Stimulated activated CD4-positive, alpha-beta T cell treated with anti-CD3 and anti-CD28 coated beads, Interleukin-12 subunit alpha, Interleukin-12 subunit beta, amount 100 ng/mL, for 4 hours (primary cell): Measurements from ENCODE around the gene MICALL2.
"Not testable (repeated sequence)": the region's sequence is repeated elsewhere in the genome, so short reads cannot be mapped to it uniquely, and the experiment has no call there.

Source experiments
- DNase-seq: peaks from one replicate; pipeline ENCODE4 v3.0.0-alpha.2; 2020

Gene MICALL2

DNA sequence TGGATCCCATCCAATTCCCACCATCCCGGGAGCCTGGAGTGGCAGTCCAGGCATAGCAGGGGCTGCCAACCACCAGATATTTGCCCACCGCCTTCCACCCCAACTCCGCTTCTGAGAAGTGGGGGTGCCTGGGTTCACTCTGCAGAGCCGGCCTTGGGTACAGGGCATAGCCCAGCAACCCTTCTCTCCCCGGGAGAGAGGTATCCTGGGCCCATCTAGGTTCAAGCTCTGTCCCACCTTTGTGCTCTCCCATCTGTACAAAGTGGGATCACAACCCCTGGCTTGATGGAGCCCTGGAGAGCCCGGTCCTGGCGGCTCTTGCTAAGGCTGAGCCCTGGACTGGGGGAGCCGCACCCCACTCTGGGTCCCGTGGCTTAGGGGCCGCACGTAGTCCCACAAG, 12.2 kb downstream of the MICALL2 start:
- no peak for DNase-seq

DNA sequence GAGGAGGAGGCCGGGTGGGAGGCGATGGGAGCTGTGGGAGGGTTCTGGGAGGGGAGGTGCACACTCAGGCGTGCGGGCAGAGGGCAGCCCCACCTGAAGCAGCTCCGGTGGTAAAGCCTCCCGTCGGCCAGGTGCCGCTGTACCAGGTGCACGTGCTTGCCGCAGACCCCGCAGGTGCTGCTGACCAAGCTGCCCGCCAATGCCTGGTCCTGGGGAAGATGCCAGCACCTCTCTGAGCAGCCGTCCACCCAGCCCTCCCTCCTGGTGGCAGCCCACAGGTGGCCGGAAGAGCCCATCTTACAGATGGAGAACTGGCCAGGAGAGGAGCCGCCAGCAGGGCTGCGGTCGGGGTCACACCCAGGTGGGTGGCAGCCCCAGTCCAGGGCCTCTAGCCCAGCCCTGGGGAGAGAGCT, 12.6 kb downstream of the MICALL2 start:
- no peak for DNase-seq

DNA sequence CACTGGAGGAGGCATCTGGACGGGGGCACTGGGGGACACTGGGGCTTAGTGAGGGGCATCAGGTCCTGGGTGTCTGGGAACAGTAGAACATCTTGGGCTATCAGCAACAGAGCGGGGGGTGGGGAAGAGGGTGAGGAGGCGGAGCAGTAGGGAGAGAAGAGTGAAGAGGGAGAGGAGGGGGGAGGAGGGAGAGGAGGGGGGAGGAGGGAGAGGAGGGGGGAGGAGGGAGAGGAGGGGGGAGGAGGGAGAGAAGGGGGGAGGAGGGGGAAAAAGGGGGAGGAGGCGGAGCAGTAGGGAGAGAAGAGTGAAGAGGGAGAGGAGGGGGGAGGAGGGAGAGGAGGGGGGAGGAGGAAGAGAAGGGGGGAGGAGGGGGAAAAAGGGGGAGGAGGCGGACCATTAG, 13.2 kb downstream of the MICALL2 start:
- DNase-seq: not testable (repeated sequence)

DNA sequence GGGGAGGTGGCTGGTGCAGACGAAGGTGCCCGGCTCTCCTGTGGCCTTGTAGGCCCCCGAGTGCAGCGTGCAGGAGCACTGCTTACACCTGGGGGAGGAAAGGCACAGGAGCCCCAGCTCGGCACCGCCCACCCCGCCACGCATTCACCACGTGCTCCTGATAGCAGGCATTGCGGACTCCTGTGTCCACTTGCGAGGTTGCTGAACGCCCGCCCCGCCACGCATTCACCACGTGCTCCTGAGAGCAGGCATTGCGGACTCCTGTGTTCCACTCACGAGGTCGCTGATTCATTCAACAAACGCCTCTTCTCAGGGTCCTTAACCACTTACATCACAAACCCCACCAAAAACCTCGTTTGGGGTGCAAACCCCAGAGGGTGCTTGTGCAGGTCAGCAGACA, 13.9 kb downstream of the MICALL2 start:
- no peak for DNase-seq

DNA sequence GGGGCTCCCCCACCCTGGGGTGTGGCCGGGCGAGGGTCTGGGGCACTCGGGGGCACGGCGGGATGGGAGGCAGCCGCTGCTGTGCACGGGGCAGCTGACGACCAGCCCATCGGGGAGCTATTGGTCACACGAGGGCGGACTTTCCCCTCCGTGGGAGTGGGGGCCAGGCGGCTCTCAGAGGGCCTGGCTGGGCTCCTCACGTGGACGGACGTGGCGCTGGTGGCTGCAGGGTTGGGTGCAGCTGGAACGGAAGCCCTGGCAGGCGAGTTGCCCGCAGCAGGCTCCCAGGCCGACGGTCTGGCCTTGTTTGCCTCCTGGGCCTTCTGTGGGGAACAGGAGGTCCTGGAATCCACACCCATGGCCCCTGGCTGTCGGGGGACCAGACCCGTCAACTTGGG, 14.3 kb downstream of the MICALL2 start:
- DNase-seq: no peak

DNA sequence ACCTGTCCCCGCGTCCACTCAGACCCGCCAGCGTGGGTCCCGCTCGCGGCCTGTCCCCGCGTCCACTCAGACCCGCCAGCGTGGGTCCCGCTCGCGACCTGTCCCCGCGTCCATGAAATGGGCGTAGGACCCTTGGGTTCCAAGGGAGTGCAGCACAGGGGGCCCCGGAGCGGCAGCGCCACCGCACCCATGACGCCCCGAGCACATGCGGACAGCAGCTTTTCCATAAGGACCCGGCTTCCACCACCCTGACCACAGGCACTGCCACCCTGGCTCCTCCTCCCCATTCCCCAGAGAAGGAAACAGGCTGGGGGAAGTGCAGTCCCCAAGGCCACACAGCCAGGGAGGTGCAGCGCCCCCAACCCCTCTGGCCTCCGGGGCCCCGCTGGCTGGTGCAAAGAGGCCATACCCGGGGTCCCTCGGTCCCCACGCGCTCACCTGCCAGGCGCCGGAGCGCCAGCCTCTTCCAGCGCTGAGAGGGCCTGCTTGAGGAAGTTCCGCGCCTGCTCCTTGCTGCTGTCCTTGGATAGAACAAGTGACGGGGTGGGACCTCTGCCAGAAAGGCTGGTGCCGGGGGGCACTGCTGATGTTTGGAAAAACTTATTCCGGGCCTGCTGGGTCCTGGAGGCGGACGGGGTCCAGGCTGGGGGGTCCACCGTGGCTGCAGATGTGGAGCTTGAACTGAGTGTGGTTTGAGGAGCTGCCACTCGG, 14.9 kb downstream of the MICALL2 start:
- no peak for DNase-seq

DNA sequence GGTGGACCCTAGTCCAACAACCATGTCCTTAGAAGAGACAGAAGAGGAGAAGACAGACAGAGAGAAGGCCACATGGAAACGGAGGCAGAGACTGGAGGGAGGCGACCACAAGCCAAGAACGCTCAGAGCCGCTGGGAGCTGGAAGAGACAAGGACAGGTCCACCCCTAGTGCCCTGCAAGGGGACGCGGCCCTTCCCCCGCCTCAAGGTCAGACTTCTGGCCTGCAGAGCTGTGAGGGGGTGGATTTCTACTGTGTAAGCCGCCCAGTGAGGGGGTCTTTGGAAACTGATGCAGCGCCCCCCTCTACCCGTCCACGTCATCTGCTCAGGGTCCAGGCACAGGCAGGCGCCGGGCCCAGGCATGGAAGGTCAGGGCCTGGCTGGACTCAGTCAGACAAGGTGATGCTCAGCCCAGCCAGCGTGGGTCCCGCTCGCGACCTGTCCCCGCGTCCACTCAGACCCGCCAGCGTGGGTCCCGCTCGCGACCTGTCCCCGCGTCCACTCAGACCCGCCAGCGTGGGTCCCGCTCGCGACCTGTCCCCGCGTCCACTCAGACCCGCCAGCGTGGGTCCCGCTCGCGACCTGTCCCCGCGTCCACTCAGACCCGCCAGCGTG, 15.6 kb downstream of the MICALL2 start:
- DNase-seq: not testable (repeated sequence)

DNA sequence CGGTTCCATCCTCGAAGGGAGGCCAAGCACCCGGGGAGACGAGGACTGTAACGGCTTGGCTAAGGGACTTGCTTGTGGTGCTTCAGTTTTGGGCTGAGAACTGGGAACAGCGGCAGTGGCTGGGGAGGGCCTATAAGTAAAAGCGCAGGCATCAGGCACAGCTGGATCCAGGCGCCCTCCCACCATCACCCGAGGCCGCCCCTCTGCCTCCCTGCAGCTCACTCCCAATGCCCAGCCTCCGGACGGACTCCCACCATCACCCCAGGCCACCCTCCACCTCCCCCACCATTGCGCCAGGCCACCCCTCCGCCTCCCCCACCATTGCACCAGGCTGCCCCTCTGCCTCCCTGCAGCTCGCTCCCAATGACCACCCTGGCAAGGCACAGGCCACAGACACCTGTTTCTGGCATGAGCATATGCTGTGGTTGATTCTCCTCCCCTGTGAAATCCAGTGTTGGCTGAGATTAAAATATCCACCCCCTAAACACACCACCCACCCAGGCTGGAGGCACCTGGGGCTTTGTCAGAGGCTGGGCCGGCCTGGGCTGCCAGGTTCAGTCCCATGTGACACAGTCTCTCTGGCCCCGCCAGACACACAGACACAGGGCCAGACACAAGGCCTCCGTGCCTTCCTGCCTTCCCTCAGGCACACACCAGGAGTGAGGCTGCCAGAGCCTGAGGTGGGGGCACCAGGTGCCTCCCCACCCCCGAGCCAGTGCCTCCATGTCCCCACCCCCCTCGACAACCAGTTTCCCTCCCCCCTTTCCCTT, 16.7 kb downstream of the MICALL2 start:
- DNase-seq: no peak

DNA sequence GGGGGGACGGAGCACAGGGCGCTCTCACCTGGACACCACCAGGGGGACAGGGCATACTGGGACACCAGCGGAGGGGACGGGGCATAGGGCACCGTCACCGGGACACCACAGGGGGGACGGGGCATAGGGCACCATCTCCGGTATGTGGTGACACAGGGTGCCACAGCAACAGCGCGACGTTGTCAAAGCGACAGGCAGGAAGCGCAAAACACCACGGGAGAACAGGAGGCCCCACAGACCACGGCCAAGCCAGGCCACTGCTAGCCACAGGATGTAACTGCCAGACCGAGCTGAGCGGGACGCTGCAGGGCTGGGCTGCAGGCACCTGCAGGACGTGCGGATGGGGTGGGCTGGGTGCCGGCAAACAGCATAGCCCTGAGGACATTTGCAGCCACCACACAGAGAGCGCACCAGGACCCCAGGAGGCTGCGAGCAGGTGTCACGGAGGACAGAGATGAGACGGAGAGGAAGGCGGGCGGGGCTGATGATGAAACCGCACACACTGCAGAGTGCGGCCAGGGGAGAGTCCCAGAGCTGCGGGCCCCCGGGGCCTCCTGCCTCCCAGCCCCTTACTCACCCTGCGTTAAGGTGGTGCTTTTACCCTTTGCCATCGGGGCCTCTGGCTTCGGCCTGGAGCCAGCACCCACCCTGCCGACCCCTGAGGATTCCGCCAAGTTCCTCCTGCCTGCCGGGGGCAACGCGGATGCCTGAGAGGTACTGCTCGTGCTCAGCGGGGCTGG, 17.5 kb downstream of the MICALL2 start:
- DNase-seq: no peak

DNA sequence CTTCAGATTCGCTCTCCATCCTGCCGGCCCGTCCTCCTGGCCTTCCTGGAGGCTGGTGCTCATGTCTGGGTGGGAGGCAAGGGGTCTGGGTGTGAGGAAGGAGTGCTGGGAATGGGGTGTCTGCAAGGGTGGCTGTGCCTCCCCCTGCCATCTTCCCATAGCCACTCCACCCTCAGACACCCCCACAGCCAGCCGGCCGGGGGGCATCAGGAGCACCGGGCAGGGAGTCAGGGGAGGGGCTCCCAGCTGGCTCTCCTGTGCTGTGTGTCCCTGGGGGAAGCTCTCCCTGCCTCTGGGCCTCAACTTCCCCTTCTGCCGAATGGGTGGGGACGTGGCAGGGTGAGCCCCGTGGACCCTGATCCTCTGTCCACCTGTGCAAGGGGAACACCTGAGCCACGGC, 18.6 kb downstream of the MICALL2 start:
- no peak for DNase-seq

DNA sequence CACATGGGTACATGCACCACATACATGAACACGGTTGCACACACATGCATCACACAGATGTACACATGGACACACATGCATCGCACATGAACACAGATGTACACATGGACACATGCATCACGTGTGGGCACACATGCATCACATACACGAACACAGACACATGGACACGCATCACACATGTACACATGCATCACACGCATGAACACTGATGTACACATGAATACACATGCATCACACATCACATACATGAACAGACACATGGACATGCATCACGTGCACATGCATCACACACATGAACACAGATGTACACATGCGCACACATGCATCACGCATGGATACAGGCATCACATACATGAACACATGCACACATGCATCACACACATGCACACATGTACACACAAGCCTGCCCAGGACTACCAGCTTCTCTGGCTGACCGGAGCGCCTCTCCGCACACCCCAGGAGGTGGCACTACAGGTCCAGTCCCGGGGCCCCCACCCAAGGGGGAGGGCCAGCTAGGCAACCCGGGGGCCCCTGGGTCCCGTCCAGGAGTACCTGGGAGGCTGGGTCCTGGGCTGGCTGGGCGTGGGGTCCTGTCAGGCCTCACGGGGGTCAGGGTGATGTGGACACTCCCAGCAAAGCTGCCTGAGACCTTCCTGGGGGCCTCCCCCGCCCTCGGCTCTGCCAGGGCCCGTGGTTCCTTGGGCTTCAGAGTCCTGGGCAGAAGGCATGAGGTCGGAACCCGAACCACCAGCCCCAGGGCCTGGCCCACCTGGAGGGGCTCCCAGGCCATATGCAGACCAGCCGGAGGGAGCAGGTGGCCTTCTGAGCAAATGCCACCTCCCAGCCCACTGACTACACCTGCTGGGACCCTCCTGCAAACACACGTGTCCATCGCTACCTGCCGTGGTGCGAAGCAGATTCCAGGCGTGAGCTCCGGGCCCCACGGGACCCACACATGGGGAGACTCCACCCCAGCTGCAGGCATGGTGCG, 19.6 kb downstream of the MICALL2 start:
- DNase-seq: no peak

DNA sequence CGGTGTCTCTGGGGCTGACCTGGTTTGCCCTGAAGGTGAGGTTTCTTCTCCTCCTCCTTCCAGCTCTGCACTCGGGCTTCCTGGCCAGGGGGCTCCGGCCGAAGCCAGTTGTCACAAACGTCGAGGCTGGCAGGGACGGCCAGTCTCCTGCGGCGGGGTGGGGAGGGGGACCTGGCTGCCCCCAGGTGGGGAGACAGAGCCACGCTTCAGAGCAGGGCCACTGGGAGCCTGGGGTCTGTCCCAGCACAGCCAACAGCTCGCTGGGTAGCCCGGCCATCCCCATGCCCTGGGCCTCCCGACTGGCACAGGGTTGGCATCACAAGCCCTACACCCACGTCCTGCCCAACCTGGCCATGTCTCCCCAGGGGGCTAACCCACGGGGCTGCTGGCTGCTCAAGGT, 20.4 kb downstream of the MICALL2 start:
- DNase-seq: no peak

DNA sequence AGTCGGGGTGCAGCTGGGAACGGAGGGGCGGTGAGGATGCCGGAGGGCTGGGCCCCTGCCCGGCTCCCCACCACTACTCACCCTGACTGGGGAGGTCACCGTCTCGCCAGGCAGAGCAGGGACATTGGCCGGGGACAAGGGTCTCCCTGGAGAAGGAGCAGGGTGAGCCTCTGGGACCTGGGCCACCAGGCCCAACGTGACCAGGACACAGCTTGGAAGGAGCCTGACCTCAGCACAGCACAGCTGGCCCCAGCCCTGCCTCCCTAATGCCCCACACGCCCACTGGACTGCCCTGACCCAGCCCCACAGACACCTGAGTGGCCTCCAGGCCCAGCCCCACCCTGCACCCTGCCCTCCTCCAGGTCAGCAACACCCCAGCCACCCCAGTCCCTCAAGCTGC, 21.1 kb downstream of the MICALL2 start:
- DNase-seq: no peak

DNA sequence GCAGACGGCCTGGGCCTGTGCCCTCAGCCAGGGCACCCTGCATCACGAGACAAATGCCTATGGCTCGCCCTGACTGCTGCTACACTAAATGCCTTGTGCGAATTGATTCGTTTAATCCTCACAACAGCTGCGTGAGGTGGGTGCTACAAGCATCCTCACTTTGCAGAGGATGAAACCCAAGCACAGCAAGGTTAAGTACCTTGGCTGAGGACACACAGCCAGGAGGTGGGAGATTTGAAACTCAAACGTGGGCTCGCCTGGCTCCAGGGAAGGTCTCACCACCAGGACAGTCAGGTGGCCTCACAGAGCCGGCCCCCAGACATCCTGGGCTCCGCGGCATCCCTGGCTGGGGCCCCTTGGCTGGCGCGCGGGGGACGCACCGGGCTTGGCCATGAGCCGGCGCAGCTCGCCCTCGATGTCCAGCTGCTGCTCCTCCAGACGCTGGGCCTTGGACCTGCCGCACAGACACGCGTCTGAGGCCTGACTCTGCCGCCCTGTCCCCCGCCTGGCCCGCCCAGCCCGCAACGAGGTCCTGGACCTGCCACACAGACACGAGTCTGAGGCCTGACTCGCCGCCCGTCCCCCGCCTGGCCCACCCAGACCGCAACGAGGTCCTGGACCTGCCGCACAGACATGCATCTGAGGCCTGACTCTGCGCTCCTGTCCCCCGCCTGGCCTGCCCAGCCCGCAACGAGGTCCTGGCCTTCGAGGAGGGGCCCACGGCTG, 22.0 kb downstream of the MICALL2 start:
- no peak for DNase-seq

DNA sequence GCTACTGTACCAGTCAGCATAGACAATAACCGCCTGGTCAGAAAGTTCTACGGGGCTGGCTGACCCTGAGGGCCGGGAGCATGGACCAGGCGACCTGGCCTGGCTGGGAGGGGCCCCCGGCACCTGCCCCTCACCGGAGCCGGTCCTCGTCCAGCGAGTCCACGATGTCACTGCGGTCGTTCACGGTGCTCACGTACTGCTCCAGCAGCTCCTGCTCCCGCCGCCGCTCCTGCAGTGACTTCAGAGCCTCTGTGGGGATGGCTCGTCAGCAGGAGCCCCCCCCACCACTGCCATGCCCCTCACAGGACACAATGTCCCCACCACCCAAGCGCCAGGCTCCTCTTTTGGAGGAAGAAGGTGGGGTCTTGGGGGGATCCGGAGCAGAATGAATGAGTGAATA, 22.7 kb downstream of the MICALL2 start:
- DNase-seq: no peak

DNA sequence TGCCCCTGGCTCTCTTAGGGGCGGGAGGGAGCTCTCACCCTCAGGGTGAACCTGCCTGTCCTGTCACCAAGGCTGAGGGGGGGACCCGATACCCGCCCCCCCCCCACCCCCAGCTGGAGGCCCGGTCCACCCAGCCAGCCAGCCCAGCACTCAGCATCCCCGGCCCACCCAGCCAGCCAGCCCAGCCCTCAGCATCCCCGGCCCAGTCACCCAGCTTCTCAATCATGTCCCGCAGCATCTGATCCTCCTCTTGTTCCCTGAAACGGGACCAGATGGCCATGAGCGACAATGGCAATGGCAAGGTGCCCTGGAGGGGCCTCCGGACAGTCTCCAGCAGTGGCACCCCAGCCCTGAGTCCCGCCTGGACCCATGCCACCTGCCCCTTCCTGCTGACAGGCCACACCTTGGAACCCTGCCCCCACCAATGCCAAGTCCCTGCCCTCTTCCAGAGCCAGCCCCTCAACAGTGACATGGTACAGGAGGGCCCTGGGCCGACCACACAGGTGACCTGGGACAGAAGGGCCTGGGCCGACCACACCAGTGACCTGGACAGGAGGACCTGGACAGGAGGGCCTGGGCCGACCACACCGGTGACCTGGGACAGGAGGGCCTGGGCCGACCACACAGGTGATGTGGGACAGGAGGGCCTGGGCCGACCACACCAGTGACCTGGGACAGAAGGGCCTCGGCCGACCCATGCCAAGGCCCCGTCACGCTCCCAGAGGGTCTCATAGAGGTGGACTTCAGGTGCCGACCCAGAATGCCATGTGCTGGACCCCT, 24.2 kb downstream of the MICALL2 start:
- no peak for DNase-seq

DNA sequence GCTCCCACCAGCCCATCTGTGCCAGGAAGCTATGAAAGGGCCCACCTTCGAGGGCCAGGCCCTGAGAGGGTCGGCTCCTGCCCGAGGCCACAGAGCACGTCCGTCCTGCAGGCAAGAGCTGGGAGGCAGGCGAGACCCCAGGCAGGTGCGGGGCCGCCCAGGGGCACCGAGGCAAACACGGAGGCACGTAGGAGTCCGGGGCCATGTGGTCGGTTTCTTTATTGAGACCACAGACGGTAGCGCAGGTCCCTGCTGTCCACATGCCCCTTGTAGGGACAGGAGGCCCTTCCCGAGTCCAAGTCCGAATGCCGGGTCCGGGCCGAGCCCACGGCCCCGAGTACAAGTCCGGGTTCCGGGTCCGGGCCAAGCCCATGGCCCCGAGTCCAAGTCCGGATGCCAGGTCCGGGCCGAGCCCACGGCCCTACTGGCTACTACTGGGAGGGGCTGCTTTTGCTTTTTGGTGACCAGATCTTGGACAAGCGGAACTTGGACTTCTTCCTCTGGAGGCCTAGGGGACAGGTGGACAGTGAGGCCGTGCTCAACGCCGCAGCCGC, 25.0 kb downstream of the MICALL2 start:
- no peak for DNase-seq

DNA sequence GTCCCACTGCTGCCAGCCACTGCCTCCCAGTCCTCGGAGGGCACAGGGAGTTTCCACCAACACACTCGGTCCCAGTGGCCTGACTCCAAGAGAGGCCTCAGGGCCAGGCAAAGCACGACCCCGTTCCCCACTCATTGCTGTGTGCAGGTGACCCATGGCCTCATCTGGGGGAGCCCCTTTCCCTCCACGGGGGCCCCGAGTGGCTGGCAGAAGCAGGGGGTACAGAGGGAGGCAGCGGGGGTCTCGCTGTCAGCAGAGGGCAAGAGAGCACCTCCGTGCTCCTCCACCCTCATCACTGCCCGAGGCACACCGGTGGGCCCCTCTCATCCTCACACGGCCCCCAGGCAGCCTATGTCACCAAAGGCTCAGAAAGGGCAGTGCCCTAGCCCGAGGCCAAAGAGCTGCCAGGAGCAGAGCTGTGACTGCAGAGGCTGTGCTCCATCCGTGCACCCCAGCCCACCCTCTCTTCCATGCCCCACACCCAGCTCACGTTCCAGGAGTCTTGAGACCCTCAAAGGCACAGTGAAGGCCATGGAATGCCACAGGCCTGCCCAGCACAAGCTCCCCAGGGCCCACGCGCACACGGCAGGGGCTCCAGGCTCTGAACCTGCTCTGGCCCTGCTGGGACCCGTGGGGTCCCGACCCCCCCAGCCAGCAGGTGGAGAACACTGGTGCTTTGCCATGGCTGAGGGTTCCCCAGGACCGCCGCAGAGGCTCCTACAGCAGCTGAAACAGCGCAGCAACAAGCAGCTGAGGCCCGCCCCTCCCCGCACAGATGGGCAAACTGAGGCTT, 25.9 kb downstream of the MICALL2 start:
- no peak for DNase-seq

DNA sequence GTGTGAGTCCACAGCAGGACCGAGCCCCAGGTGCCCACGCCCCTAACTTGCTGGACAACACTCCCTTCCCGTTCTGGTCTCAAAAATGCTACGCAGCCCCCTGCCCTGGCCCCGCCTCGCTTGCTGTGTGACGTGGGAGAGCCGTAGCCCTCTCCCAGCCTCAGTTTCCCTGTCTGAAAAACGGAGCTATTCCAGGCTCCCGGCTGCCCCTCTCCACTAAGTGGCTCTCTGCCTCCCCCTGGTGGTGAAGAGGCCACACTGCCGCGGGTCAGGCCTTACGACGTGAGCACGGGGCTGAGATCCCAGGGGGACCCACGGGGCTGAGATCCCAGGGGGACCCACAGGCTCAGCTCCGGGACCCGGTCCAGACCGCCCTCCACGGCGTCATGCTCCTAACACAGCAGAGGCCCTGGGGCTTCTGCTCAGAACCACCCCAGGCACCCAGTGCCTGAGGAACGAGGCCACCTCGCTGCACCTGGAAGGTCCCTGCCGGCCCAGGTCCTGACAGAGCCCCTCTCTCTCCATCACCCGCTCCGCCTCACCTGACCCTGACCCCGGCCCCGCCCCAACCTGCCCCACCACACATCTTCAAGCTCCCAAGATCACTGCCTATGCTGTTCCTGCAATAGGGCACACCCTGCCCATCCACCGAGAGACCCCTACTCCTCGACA, 26.7 kb downstream of the MICALL2 start:
- peak; percentile 81 for DNase-seq
